SU-DHL-6 (cell line): ENCODE data around the gene UQCRQ.

Experiments used
- H2AFZ ChIP-seq: fragments of 200-600 bp; sonication (generic); 2 replicates; pipeline ENCODE4 v1.6.1; 2014; ENCODE audit warnings: low read depth, mild to moderate bottlenecking, moderate library complexity, mixed read lengths, antibody characterized with exemption, low read length; ENCODE audit not compliant: severe bottlenecking
- H3F3A ChIP-seq: fragments of 200-600 bp; shearing (Covaris generic); 2 replicates; pipeline ENCODE4 v1.6.0; 2016; ENCODE audit warnings: antibody characterized with exemption, mild to moderate bottlenecking; ENCODE audit not compliant: insufficient read depth
- H3K27ac ChIP-seq: fragments of 200-600 bp; sonication (generic); 2 replicates; pipeline ENCODE4 v1.5.1; 2016; ENCODE audit warnings: low read depth, mild to moderate bottlenecking, low read length, moderate library complexity, mixed read lengths
- H3K27me3 ChIP-seq: fragments of 200-600 bp; sonication (generic), shearing (Covaris generic); 2 replicates; pipeline ENCODE4 v1.6.0; 2014; ENCODE audit warnings: mild to moderate bottlenecking, low read length
- H3K36me3 ChIP-seq: fragments of 200-600 bp; sonication (generic); 2 replicates; pipeline ENCODE4 v1.6.1; 2014; ENCODE audit warnings: mild to moderate bottlenecking, low read length, mixed read lengths
- H3K4me2 ChIP-seq: fragments of 300-600, 200-600 bp; shearing (Covaris generic), sonication (generic); 2 replicates; pipeline ENCODE4 v1.6.0; 2014; ENCODE audit warnings: low read length, low read depth, mild to moderate bottlenecking; ENCODE audit not compliant: poor library complexity, severe bottlenecking
- H3K4me3 ChIP-seq: fragments of 200-600 bp; sonication (generic); 2 replicates; pipeline ENCODE4 v1.5.1; 2014; ENCODE audit warnings: antibody characterized with exemption, low read length, mild to moderate bottlenecking, mixed read lengths; ENCODE audit not compliant: insufficient read depth, poor library complexity, severe bottlenecking
- H3K79me2 ChIP-seq: fragments of 200-600 bp; sonication (generic); 2 replicates; pipeline ENCODE4 v1.6.1; 2014; ENCODE audit warnings: mild to moderate bottlenecking, low read length, moderate library complexity; ENCODE audit not compliant: insufficient read depth
- H3K9ac ChIP-seq: fragments of 200-600 bp; sonication (generic); 2 replicates; pipeline ENCODE4 v1.7.0; 2014; ENCODE audit warnings: mild to moderate bottlenecking, low read length
- H3K9me2 ChIP-seq: fragments of 200-600 bp; sonication (generic); replicated peaks from 2 replicates; pipeline ENCODE4 v1.6.1; 2014; ENCODE audit warnings: low read length; ENCODE audit not compliant: insufficient read depth
- H3K9me3 ChIP-seq: fragments of 200-600 bp; sonication (generic); 2 replicates; pipeline ENCODE4 v1.6.1; 2014; ENCODE audit warnings: low read length, mixed read lengths; ENCODE audit not compliant: insufficient read depth
- H4K20me1 ChIP-seq: fragments of 200-600 bp; sonication (generic); 2 replicates; pipeline ENCODE4 v1.6.1; 2014; ENCODE audit warnings: low read depth, mild to moderate bottlenecking, antibody characterized with exemption, low read length, moderate library complexity, mixed read lengths
- EZH2phosphoT487 ChIP-seq: fragments of 200-600 bp; sonication (generic), shearing (Covaris generic); conservative IDR thresholded peaks from 2 replicates; pipeline ENCODE4 v1.6.1; 2018; ENCODE audit warnings: mild to moderate bottlenecking, antibody characterized with exemption, low read length, moderate library complexity, mixed read lengths
- TF ChIP-seq, protein P1 (sequence below): fragments of 200-600 bp; sonication (generic); IDR thresholded peaks from one replicate; pipeline ENCODE4 v1.5.1; 2017; ENCODE audit warnings: antibody characterized with exemption, mild to moderate bottlenecking, low read length, moderate library complexity; ENCODE audit not compliant: insufficient read depth, poor library complexity, severe bottlenecking

Gene UQCRQ

GRCh38 chr5:132870801-132871200 is 4.4 kb downstream of the UQCRQ start:
- Histone ChIP-seq H3K36me3 (0 out of 2 replicates have a peak, but pooled peaks cover 6% of the 10 kb centered on the region), H3K27ac (no peak overlapping the region)

DNA sequence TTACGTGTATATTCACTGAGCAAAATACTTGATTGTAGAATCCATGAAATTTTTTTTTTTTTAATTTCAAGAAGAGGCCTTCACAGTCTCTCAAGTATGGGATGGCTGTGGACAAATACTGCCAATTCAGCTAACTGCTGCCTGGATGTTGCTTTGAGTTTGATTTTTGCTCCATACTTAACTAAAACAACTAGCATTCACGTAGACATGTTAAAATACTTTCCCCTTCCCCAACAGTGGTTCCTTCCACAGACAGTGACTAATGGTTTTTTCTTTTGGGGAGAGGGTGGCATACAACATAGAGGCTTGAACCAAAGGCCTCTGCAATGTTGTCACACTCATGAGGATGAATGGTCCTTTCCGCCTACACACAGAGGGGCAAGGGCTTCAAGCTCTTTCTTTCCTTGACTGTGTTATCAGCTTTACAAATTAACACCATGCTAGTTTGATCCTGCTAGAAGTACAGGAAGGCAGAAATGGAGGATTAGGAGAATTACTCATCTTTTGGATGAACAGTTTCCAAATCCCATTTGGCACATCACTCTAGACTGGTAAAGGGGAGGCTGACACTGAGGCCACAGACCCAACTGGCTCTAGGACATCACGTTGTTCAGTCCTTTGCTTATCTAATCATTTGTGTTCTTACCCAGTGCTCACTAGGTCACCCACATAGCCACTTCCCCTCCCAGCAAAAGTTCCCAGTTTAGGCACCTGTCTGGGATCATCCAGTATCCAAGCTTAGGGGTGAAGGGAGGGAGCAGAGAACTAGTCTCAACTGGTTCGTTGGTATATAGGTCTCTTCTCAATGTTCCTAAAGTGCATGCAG is 5.2 kb downstream of the UQCRQ start:
- Histone ChIP-seq H3K27ac (no peak overlapping the region), H3K9ac (no peak overlapping the region), H3K36me3 (0 out of 2 replicates have a peak, but pooled peaks cover 6% of the 10 kb centered on the region), H3K4me3 (no peak overlapping the region), H3F3A (0 out of 2 replicates have a peak, but pooled peaks cover 6% of the 10 kb centered on the region), H2AFZ (no peak overlapping the region), H4K20me1 (no peaks in the 10 kb centered on the region), H3K9me2 (no peaks in the 10 kb centered on the region), H3K27me3 (no peaks in the 10 kb centered on the region), H3K79me2 (peaks cover 12% of the 10 kb centered on the region), H3K4me2 (no peak overlapping the region), H3K9me3 (no peaks in the 10 kb centered on the region)
- TF ChIP-seq EZH2phosphoT487, result no peak
- TF ChIP-seq, protein P1, sequence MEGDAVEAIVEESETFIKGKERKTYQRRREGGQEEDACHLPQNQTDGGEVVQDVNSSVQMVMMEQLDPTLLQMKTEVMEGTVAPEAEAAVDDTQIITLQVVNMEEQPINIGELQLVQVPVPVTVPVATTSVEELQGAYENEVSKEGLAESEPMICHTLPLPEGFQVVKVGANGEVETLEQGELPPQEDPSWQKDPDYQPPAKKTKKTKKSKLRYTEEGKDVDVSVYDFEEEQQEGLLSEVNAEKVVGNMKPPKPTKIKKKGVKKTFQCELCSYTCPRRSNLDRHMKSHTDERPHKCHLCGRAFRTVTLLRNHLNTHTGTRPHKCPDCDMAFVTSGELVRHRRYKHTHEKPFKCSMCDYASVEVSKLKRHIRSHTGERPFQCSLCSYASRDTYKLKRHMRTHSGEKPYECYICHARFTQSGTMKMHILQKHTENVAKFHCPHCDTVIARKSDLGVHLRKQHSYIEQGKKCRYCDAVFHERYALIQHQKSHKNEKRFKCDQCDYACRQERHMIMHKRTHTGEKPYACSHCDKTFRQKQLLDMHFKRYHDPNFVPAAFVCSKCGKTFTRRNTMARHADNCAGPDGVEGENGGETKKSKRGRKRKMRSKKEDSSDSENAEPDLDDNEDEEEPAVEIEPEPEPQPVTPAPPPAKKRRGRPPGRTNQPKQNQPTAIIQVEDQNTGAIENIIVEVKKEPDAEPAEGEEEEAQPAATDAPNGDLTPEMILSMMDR, result no peak

More at GRCh38 chr5:132870801-132871200, 4.4 kb downstream of the UQCRQ start:
- Histone ChIP-seq H4K20me1 (no peaks in the 10 kb centered on the region), H3K79me2 (peaks cover 13% of the 10 kb centered on the region), H3K4me3 (no peak overlapping the region), H3K9ac (no peak overlapping the region), H3K9me2 (no peaks in the 10 kb centered on the region), H3K4me2 (no peak overlapping the region), H3K27me3 (no peaks in the 10 kb centered on the region), H3F3A (peaks cover 6% of the 10 kb centered on the region; the same call in 1 of the 2 replicates), H2AFZ (no peak overlapping the region), H3K9me3 (no peaks in the 10 kb centered on the region)
- no peak for TF ChIP-seq EZH2phosphoT487
- TF ChIP-seq, protein P1, result no peak

DNA sequence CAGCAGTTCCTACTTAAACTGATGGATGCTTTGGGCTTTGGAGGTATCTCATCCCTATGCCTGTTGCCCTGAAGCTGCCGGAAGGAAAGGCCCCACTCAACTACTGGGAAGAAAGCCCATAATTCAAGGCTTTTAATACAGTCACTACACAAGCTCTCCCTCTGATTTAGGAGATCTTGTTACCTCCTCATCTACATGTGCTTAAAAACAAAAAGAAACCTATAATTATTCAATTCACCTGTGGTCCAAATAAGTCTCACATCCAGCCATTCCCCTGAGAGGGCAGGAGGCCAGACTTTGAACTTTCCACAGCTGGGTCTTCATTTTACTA is 6.3 kb downstream of the UQCRQ start:
- Histone ChIP-seq H3K9me2 (no peaks in the 10 kb centered on the region), H3F3A (0 out of 2 replicates have a peak, but pooled peaks cover 6% of the 10 kb centered on the region), H3K79me2 (peaks cover under 1% of the 10 kb centered on the region; the same call in 1 of the 2 replicates), H3K27ac (no peak overlapping the region), H3K9ac (no peak overlapping the region), H3K4me2 (no peak overlapping the region), H3K27me3 (no peaks in the 10 kb centered on the region), H3K4me3 (no peak overlapping the region), H2AFZ (no peak overlapping the region), H3K36me3 (0 out of 2 replicates have a peak, but pooled peaks cover 6% of the 10 kb centered on the region), H4K20me1 (no peaks in the 10 kb centered on the region), H3K9me3 (no peaks in the 10 kb centered on the region)
- TF ChIP-seq, protein P1, result no peak
- no peak for TF ChIP-seq EZH2phosphoT487
